Measurements from ENCODE around the gene SCO1.
"Not testable (repeated sequence)": the region's sequence is repeated elsewhere in the genome, so short reads cannot be mapped to it uniquely, and the experiment has no call there.

Gene SCO1

GRCh38 chr17:10737736-10738135, 40.4 kb upstream of the SCO1 start:
- FAIRE-seq (peak; percentile 5), DNase-seq (ENCODE audit: insufficient read length, low spot score) (no peak)

GRCh38 chr17:10737168-10737622, 39.9 kb upstream of the SCO1 start:
- DNase-seq (ENCODE audit: insufficient read length, low spot score) (no peak), FAIRE-seq (no peak)
- TF ChIP-seq POLR2A (IDR thresholded peaks at IDR 0.05; ENCODE audit: low read depth, low read length): no peak
- TF ChIP-seq PAX5 (IDR thresholded peaks at IDR 0.05; ENCODE audit: insufficient read depth, low read length, severe bottlenecking): no peak
- no peak for TF ChIP-seq TAF1 (IDR thresholded peaks at IDR 0.05; ENCODE audit: low read depth, low read length)
- no peak for TF ChIP-seq SPI1 (IDR thresholded peaks at IDR 0.05; ENCODE audit: low read depth, low read length)
- TF ChIP-seq POU2F2 (IDR thresholded peaks at IDR 0.05; ENCODE audit: low read depth, low read length): no peak
- no peak for TF ChIP-seq POLR2AphosphoS5 (IDR thresholded peaks at IDR 0.05; ENCODE audit: low read depth, low read length)

More at GRCh38 chr17:10737736-10738135, 40.4 kb upstream of the SCO1 start:
- no peak for TF ChIP-seq SPI1 (IDR thresholded peaks at IDR 0.05; ENCODE audit: low read depth, low read length)
- TF ChIP-seq POLR2AphosphoS5 (IDR thresholded peaks at IDR 0.05; ENCODE audit: low read depth, low read length): no peak
- no peak for TF ChIP-seq POLR2A (IDR thresholded peaks at IDR 0.05; ENCODE audit: low read depth, low read length)
- TF ChIP-seq POU2F2 (IDR thresholded peaks at IDR 0.05; ENCODE audit: low read depth, low read length): no peak
- no peak for TF ChIP-seq PAX5 (IDR thresholded peaks at IDR 0.05; ENCODE audit: insufficient read depth, low read length, severe bottlenecking)
- no peak for TF ChIP-seq TAF1 (IDR thresholded peaks at IDR 0.05; ENCODE audit: low read depth, low read length)

GRCh38 chr17:10735821-10736220, 38.5 kb upstream of the SCO1 start:
- no peak for FAIRE-seq
- TF ChIP-seq POLR2A (IDR thresholded peaks at IDR 0.05; ENCODE audit: low read depth, low read length) (no peak), TAF1 (IDR thresholded peaks at IDR 0.05; ENCODE audit: low read depth, low read length) (no peak), POU2F2 (IDR thresholded peaks at IDR 0.05; ENCODE audit: low read depth, low read length) (no peak), SPI1 (IDR thresholded peaks at IDR 0.05; ENCODE audit: low read depth, low read length) (no peak), PAX5 (IDR thresholded peaks at IDR 0.05; ENCODE audit: insufficient read depth, low read length, severe bottlenecking) (no peak), POLR2AphosphoS5 (IDR thresholded peaks at IDR 0.05; ENCODE audit: low read depth, low read length) (no peak)
- DNase-seq (ENCODE audit: insufficient read length, low spot score): no peak

- TF ChIP-seq SPI1 (IDR thresholded peaks at IDR 0.05; ENCODE audit: low read depth, low read length): no peak
- no peak for TF ChIP-seq POU2F2 (IDR thresholded peaks at IDR 0.05; ENCODE audit: low read depth, low read length)
- TF ChIP-seq POLR2AphosphoS5 (IDR thresholded peaks at IDR 0.05; ENCODE audit: low read depth, low read length): no peak
- no peak for TF ChIP-seq POLR2A (IDR thresholded peaks at IDR 0.05; ENCODE audit: low read depth, low read length)
- TF ChIP-seq PAX5 (IDR thresholded peaks at IDR 0.05; ENCODE audit: insufficient read depth, low read length, severe bottlenecking): no peak
- TF ChIP-seq TAF1 (IDR thresholded peaks at IDR 0.05; ENCODE audit: low read depth, low read length): no peak
- DNase-seq (ENCODE audit: insufficient read length, low spot score): no peak
- FAIRE-seq: no peak
Observed at GRCh38 chr17:10735251-10735650, 37.9 kb upstream of the SCO1 start.

- TF ChIP-seq PAX5 (IDR thresholded peaks at IDR 0.05; ENCODE audit: insufficient read depth, low read length, severe bottlenecking) (no peak), POU2F2 (IDR thresholded peaks at IDR 0.05; ENCODE audit: low read depth, low read length) (no peak), SPI1 (IDR thresholded peaks at IDR 0.05; ENCODE audit: low read depth, low read length) (no peak), POLR2AphosphoS5 (IDR thresholded peaks at IDR 0.05; ENCODE audit: low read depth, low read length) (no peak), TAF1 (IDR thresholded peaks at IDR 0.05; ENCODE audit: low read depth, low read length) (no peak), POLR2A (IDR thresholded peaks at IDR 0.05; ENCODE audit: low read depth, low read length) (no peak)
- DNase-seq (ENCODE audit: insufficient read length, low spot score) (no peak), FAIRE-seq (no peak)
Observed at GRCh38 chr17:10733666-10734065, 36.3 kb upstream of the SCO1 start.

GRCh38 chr17:10732121-10732520, 34.8 kb upstream of the SCO1 start:
- not testable (repeated sequence) for FAIRE-seq; DNase-seq (ENCODE audit: insufficient read length, low spot score)

GRCh38 chr17:10731408-10731879, 34.1 kb upstream of the SCO1 start:
- FAIRE-seq: no peak
- DNase-seq (ENCODE audit: insufficient read length, low spot score): no peak
- TF ChIP-seq SPI1 (IDR thresholded peaks at IDR 0.05; ENCODE audit: low read depth, low read length) (no peak), POU2F2 (IDR thresholded peaks at IDR 0.05; ENCODE audit: low read depth, low read length) (no peak)

GRCh38 chr17:10730247-10730646, 32.9 kb upstream of the SCO1 start:
- DNase-seq (ENCODE audit: insufficient read length, low spot score); FAIRE-seq: not testable (repeated sequence)

- DNase-seq (ENCODE audit: insufficient read length, low spot score) (peak; percentile 37), FAIRE-seq (peak; percentile 69)
- TF ChIP-seq TAF1 (IDR thresholded peaks at IDR 0.05; ENCODE audit: low read depth, low read length) (no peak), POU2F2 (IDR thresholded peaks at IDR 0.05; ENCODE audit: low read depth, low read length) (no peak), SPI1 (IDR thresholded peaks at IDR 0.05; ENCODE audit: low read depth, low read length) (no peak), PAX5 (IDR thresholded peaks at IDR 0.05; ENCODE audit: insufficient read depth, low read length, severe bottlenecking) (no peak), POLR2AphosphoS5 (IDR thresholded peaks at IDR 0.05; ENCODE audit: low read depth, low read length) (no peak), POLR2A (IDR thresholded peaks at IDR 0.05; ENCODE audit: low read depth, low read length) (no peak)
Observed at GRCh38 chr17:10729334-10730193, 32.2 kb upstream of the SCO1 start, which contains the start of gene TMEM220. TSS of gene TMEM220 (minus strand) at chr17:10730023. CDS start at chr17:10729851, 172 bp downstream.

GRCh38 chr17:10728331-10728892, 31.1 kb upstream of the SCO1 start:
- FAIRE-seq (no peak), DNase-seq (ENCODE audit: insufficient read length, low spot score) (no peak)
- TF ChIP-seq POLR2AphosphoS5 (IDR thresholded peaks at IDR 0.05; ENCODE audit: low read depth, low read length) (no peak), PAX5 (IDR thresholded peaks at IDR 0.05; ENCODE audit: insufficient read depth, low read length, severe bottlenecking) (no peak), POLR2A (IDR thresholded peaks at IDR 0.05; ENCODE audit: low read depth, low read length) (no peak), POU2F2 (IDR thresholded peaks at IDR 0.05; ENCODE audit: low read depth, low read length) (no peak), SPI1 (IDR thresholded peaks at IDR 0.05; ENCODE audit: low read depth, low read length) (no peak), TAF1 (IDR thresholded peaks at IDR 0.05; ENCODE audit: low read depth, low read length) (no peak)
